Measurements from ENCODE around the gene RAI1. TPM values are rescaled to one million over a fixed set of nuclear protein-coding genes. Genes with fewer than 3 reads are reported as not detected.

RAI1 gene
- total and polyA plus RNA-seq, 2 of the 8 experiments (the other 6 are each of a cell fraction or from before 2014, with no cell fraction given), result 0.39 to 1.2 TPM

DNA sequence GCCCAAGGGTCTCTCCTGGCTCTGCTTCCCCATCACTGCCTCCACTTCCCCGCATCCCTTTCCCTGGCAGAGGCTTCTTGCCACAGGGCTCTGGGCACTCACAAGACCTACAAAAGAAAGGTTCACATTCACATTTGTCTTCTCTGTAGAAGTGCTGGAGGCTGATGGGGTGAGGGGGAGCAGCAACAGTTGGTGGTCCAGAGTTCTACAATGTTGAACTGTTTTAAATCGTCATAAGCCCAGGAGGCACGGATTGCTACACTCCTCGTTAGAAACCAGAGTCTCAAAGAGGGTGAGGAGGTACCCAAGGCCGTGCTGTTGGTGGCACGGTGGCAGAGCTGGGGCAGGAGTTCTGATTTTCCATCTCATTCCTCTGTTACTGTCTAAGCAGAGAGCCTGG lies 5.8 kb upstream of the RAI1 start (continued):
- TF ChIP-seq TCF12 (IDR thresholded peaks at IDR 0.05; ENCODE audit: low read depth, low read length), result no peak
- no peak for TF ChIP-seq NRF1 (IDR thresholded peaks at IDR 0.05; ENCODE audit: low read depth, low read length)
- TF ChIP-seq TBP (IDR thresholded peaks at IDR 0.05; ENCODE audit: low read depth, low read length), result no peak
- TF ChIP-seq CHD2 (IDR thresholded peaks at IDR 0.05; ENCODE audit: low read length), result no peak

Data from H1 (cell line).